OCI-LY7 (cell line): ENCODE data around the gene CHST11. TPM values are rescaled to one million over a fixed set of nuclear protein-coding genes. Genes with fewer than 3 reads are reported as not detected.

Experiments
- BruUV-seq: library from RNA; stranded (reverse); fragments of 400-500 nt; replicated peaks from 2 replicates; lab custom pipeline; 2021; lab: Mats Ljungman, UMichigan
- CTCF ChIA-PET: fragments of 300-600 bp; sonication (Branson Sonifier 250); formaldehyde crosslinking; loops from one replicate; lab custom pipeline; 2022; ENCODE audit warnings: antibody characterized with exemption; ENCODE audit not compliant: unreplicated experiment; lab: Charles Lee
- POLR2A ChIA-PET: fragments of 300-600 bp; sonication (Branson Sonifier 250); formaldehyde crosslinking; loops from one replicate; lab custom pipeline; 2022; ENCODE audit warnings: antibody characterized with exemption; lab: Charles Lee
- DNase-seq: peaks from one replicate; pipeline ENCODE4 v3.0.0-alpha.2; 2015; ENCODE audit warnings: low spot score
- H2AFZ ChIP-seq: fragments of 200-600 bp; sonication (generic), shearing (Covaris generic); 2 replicates; pipeline ENCODE4 v1.6.1; 2014; ENCODE audit warnings: mild to moderate bottlenecking, antibody characterized with exemption, low read length, moderate library complexity
- H3K27ac ChIP-seq: fragments of 200-600 bp; sonication (generic); 2 replicates; pipeline ENCODE4 v1.5.1; 2014; ENCODE audit warnings: mixed run types, low read depth, mild to moderate bottlenecking, moderate library complexity, low read length, inconsistent platforms; ENCODE audit not compliant: poor library complexity, severe bottlenecking
- H3K36me3 ChIP-seq: fragments of 200-600 bp; sonication (generic); 2 replicates; pipeline ENCODE4 v1.6.1; 2014; ENCODE audit warnings: mild to moderate bottlenecking, antibody characterized with exemption, low read length, moderate library complexity, mixed read lengths; ENCODE audit not compliant: insufficient read depth
- H3K4me1 ChIP-seq: fragments of 200-600 bp; sonication (generic); 2 replicates; pipeline ENCODE4 v1.5.1; 2014; ENCODE audit warnings: mild to moderate bottlenecking, low read length; ENCODE audit not compliant: insufficient read depth, poor library complexity, severe bottlenecking
- H3K4me2 ChIP-seq: fragments of 200-600 bp; sonication (generic); 2 replicates; pipeline ENCODE4 v1.6.1; 2014; ENCODE audit warnings: mild to moderate bottlenecking, low read length
- H3K4me3 ChIP-seq: fragments of 200-600 bp; sonication (generic); 2 replicates; pipeline ENCODE4 v1.5.1; 2014; ENCODE audit warnings: mild to moderate bottlenecking, low read depth, low read length; ENCODE audit not compliant: poor library complexity, severe bottlenecking
- H3K79me2 ChIP-seq: fragments of 200-600 bp; sonication (generic); 2 replicates; pipeline ENCODE4 v1.6.1; 2016; ENCODE audit warnings: low read depth, mild to moderate bottlenecking, low read length, moderate library complexity, mixed read lengths; ENCODE audit not compliant: insufficient read depth
- H3K9me2 ChIP-seq: fragments of 200-600 bp; sonication (generic); 2 replicates; pipeline ENCODE4 v1.6.1; 2016; ENCODE audit warnings: mild to moderate bottlenecking, low read length, mixed read lengths; ENCODE audit not compliant: insufficient read depth
- H3K9me3 ChIP-seq: fragments of 200-600 bp; sonication (generic); 2 replicates; pipeline ENCODE4 v1.6.1; 2014; ENCODE audit warnings: mild to moderate bottlenecking, mixed run types, low read length, mixed read lengths
- H4K20me1 ChIP-seq: fragments of 200-600 bp; sonication (generic); 2 replicates; pipeline ENCODE4 v1.6.1; 2014; ENCODE audit warnings: mild to moderate bottlenecking, antibody characterized with exemption, low read length, moderate library complexity, mixed read lengths; ENCODE audit not compliant: insufficient read depth
- CTCF ChIP-seq: fragments of 200-600 bp; sonication (generic); conservative IDR thresholded peaks from 2 replicates; pipeline ENCODE4 v1.5.1; 2014; ENCODE audit warnings: mild to moderate bottlenecking, antibody characterized with exemption, low read length, moderate library complexity, mixed read lengths
- EZH2phosphoT487 ChIP-seq: fragments of 200-600 bp; sonication (generic); IDR thresholded peaks from 2 replicates; pipeline ENCODE4 v1.6.1; 2018; ENCODE audit warnings: low read depth, borderline replicate concordance, mild to moderate bottlenecking, mixed run types, antibody characterized with exemption, low read length, moderate library complexity, mixed read lengths
- intact Hi-C: fragments of 100-400 bp; cut with micrococcal nuclease; formaldehyde crosslinking; loops from one replicate; pipeline ENCODE4 v1.10.0; 2022; ENCODE audit not compliant: unreplicated experiment
- microRNA-seq: library from miRNA; unstranded; fragments of <30 nt; microRNA quantifications from one replicate; pipeline ENCODE4 v1.2.0, GENCODE V29; 2022; ENCODE audit warnings: borderline replicate concordance
- small RNA-seq: library from RNA; depleted of rRNA; stranded (forward); fragments of <200 nt; gene quantifications from one replicate; pipeline ENCODE3, GENCODE V24; 2014
- total RNA-seq, 2 experiments: library from RNA; depleted of rRNA in 1 of 2; stranded (reverse); fragments of >200 nt in 1 of 2; shearing (Covaris generic) in 1 of 2; gene quantifications; 2 replicates each; pipeline ENCODE4 v1.2.3, GENCODE V29; 2014 to 2022

Gene CHST11
- total RNA-seq, 2 experiments from 2014 or later = 15.2 to 41.6 TPM

GRCh38 chr12:104809251-104809650 is 352.5 kb downstream of the CHST11 start:
- Histone ChIP-seq H3K9me3 (no peaks in the 10 kb centered on the region), H3K4me1 (peaks cover 15% of the 10 kb centered on the region), H2AFZ (no peak overlapping the region), H4K20me1 (no peaks in the 10 kb centered on the region), H3K4me3 (no peak overlapping the region), H3K27ac (no peak overlapping the region), H3K4me2 (peak overlapping the region; percentile 46), H3K79me2 (no peaks in the 10 kb centered on the region), H3K36me3 (no peaks in the 10 kb centered on the region), H3K9me2 (no peaks in the 10 kb centered on the region)
- TF ChIP-seq EZH2phosphoT487 = no peak
- TF ChIP-seq CTCF = no peak
- CTCF ChIA-PET = no interaction called here
- intact Hi-C loops = no loop called here
- BruUV-seq = no TSS peak
- POLR2A ChIA-PET = no interaction called here
- no peak for DNase-seq

- Histone ChIP-seq H4K20me1 (no peaks in the 10 kb centered on the region), H3K27ac (no peak overlapping the region), H3K36me3 (no peaks in the 10 kb centered on the region), H3K4me3 (peak overlapping the region; percentile 0), H3K9me3 (no peaks in the 10 kb centered on the region), H3K79me2 (no peaks in the 10 kb centered on the region), H3K9me2 (no peaks in the 10 kb centered on the region), H2AFZ (no peak overlapping the region), H3K4me1 (peaks cover 15% of the 10 kb centered on the region), H3K4me2 (peak overlapping the region; percentile 46)
- TF ChIP-seq EZH2phosphoT487 = no peak
- no peak for TF ChIP-seq CTCF
- intact Hi-C loops = no loop called here
- POLR2A ChIA-PET = no interaction called here
- CTCF ChIA-PET = no interaction called here
- BruUV-seq = no TSS peak
- DNase-seq = peak; percentile 45
These were observed 353.1 kb downstream of the CHST11 start for GRCh38 chr12:104809706-104810385.

Small RNA genes lying within 50 kb of the gene (microRNA-seq; reads per million reads assigned to microRNA genes)
- gene MIR3922 = not detected

Small RNA genes lying within 50 kb of the gene (small RNA-seq; reads per million reads assigned to genes)
- not detected for gene MIR3922

Other genes with a start within 250 kb of the CHST11 start
- 132 and 140 TPM in 2 replicates for gene TXNRD1, start 241.2 kb upstream of the CHST11 start, total RNA-seq (2014; rRNA removed; shearing (Covaris generic))
- 108 and 117 TPM in 2 replicates for gene TXNRD1, start 241.2 kb upstream of the CHST11 start, total RNA-seq (2022)
- gene EID3, start 153.2 kb upstream of the CHST11 start, total RNA-seq (2014; rRNA removed; shearing (Covaris generic)) = 7.2 and 8.2 TPM in 2 replicates
- 5.1 and 5.5 TPM in 2 replicates for gene EID3, start 153.2 kb upstream of the CHST11 start, total RNA-seq (2022)